DMS53 (cell line): ENCODE results near the gene LY6G5C.

ENCODE experiments used
- DNase-seq: peaks from one replicate; lab custom pipeline; 2025; lab: John Stamatoyannopoulos, UW

LY6G5C gene

DNA sequence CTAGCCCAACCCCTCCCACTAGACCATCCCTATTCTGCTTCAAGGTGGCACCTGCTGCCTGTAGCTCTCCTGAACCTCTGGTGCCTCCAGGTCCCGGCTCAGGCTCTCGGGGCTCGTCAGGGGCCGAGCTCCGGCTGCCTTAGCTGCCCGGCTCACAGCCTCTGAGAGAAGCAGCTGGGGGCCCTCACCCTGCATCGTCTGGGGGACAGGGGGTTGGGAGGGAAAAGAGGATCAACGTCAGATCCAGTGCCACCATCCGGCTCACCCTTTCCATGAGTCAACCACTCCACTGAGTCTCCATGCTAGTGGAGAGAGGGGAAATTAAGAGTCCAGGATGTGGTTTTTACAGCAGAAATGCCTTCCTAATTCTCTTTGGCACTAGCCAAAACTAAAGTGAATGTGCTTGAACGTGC is 41.4 kb downstream of the LY6G5C start:
- DNase-seq: no peak

DNA sequence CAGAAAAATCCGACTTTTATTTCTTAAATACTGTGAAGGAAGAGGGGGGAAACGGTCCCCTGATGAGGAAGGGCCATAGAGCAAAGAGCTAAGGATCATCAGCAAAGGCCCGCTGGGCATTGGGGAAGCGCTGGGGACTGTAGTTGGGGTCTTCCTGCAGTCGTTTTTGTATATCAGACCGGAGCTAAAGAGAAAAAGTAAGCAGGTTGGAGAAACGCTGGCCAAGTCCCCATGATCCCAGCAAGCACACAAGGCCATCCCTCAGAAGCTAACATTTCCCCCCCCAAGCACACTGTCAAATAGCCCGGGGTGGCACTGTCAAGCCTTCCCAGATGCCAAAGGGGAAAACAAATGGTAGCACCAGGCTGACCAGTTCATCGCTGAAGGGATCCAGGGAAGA is 41.8 kb downstream of the LY6G5C start:
- no peak for DNase-seq

DNA sequence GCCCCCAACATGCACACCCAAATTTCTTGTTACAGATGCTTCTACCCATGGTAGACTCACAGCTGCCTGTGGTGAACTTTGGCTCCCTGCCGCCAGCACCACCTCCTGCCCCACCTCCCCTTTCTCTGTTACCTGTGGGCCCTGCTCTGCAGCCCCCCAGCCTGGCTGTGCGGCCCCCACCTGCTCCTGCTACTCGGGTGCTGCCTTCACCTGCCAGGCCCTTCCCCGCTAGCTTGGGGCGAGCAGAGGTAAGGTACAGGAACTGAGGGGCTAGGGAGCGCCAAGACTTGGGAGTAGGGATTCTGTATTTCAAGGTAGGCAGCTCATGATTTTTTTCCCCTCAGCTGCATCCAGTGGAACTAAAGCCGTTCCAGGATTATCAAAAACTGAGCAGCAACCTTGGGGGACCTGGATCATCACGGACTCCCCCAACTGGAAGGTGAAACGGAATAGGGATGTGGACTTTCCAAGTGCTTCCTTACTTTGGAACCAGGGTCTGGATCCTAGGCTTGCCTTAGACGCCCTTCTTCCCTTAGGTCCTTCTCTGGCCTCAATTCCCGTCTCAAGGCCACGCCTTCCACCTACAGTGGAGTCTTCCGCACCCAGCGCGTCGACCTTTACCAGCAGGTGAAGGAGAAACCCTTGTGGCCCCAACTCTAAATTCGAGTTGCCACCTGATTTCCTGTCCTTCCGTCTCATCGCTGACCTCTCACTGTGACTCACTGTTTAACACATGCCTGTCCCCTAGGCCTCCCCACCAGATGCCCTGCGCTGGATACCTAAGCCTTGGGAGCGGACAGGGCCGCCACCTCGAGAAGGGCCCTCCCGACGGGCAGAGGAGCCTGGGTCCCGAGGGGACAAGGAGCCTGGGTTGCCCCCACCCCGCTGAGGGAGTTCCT is 43.9 kb downstream of the LY6G5C start:
- DNase-seq: peak; percentile 35

DNA sequence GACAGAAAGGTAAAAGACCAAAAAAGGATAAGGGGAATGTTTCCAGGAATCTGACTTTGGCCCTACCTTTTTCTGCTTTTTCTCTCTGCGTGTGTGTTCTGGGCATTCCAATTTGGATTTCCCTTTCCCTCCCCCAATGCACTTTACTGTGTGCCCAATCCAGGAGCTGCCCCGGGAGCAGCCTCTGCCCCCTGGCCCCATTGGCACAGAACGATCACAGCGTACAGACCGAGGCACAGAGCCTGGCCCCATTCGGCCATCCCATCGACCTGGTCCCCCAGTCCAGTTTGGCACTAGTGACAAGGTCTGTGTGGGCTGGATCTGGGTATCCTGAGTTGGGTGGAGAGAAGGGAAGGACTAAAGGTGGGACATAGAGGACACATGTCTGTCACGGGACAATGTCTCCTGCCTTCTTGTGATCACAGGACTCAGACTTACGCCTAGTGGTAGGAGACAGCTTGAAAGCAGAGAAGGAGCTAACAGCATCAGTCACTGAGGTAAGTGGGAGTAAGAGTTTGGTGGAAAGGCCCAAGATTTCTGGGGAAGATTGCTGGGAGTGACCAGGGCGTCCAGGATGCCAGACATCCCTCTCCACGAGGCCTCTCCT is 45.8 kb downstream of the LY6G5C start:
- no peak for DNase-seq

DNA sequence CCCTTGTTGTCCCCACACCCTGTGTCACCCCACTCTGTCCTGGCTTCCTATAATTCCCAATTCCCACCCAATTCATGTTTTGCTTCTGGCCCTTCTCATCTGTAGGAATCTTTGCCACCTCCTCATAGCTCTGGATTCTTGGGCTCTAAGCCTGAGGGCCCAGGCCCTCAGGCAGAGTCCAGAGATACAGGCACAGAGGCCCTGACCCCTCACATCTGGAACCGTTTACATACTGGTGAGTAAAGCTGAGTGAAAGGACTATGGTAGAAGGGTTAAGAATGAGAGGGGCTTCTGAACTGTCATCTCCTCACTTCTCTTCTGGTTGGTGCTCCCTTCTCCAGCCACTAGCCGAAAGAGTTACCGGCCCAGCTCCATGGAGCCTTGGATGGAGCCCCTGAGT is 46.7 kb downstream of the LY6G5C start:
- no peak for DNase-seq

DNA sequence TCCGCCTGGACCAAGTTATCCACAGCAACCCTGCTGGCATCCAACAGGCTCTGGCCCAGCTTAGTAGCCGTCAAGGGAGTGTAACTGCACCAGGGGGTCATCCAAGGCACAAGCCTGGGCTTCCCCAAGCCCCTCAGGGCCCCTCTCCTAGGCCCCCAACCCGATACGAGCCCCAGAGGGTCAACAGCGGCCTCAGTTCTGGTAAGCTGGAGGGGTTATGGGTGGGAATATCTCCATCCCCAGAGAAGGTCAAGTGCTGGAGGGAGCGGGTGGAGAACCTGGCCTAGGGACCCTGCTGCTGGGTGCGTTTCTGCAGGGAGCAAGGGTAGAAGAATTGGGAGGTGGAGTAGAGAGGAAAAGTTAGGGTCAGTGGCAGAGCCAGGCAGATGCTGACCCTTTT is 47.4 kb downstream of the LY6G5C start:
- DNase-seq: no peak

DNA sequence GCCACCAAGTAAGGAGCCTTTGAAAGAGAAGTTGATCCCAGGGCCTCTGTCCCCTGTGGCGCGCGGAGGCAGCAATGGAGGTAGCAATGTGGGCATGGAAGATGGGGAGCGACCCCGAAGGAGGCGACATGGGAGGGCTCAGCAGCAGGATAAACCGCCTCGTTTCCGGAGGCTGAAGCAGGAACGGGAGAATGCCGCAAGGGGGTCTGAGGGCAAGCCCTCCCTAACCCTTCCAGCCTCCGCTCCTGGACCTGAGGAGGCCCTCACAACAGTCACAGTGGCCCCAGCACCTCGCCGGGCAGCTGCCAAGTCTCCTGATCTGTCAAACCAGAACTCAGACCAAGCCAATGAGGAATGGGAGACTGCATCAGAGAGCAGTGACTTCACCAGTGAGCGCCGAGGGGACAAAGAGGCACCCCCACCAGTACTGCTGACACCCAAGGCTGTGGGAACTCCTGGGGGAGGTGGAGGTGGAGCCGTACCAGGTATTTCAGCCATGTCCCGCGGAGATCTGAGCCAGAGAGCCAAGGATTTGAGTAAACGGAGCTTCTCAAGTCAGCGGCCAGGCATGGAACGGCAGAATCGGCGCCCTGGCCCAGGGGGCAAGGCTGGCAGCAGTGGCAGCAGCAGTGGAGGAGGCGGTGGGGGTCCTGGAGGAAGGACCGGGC is 48.5 kb downstream of the LY6G5C start:
- DNase-seq: no peak

DNA sequence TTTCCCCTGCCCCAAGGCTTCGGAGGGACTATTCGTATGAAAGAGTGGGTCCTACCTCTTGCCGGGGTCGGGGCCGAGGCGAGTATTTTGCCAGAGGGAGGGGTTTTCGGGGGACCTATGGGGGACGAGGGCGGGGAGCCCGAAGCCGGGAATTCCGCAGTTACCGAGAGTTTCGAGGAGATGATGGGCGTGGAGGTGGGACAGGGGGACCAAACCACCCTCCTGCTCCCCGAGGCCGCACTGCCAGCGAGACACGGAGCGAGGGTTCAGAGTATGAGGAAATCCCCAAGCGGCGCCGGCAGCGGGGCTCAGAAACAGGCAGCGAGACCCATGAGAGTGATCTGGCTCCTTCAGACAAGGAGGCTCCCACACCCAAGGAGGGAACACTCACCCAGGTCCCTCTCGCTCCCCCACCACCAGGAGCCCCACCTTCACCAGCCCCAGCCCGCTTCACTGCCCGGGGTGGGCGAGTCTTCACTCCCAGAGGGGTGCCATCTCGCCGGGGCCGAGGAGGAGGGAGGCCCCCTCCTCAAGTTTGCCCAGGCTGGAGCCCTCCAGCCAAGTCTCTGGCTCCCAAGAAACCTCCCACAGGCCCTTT is 49.1 kb downstream of the LY6G5C start:
- no peak for DNase-seq

DNA sequence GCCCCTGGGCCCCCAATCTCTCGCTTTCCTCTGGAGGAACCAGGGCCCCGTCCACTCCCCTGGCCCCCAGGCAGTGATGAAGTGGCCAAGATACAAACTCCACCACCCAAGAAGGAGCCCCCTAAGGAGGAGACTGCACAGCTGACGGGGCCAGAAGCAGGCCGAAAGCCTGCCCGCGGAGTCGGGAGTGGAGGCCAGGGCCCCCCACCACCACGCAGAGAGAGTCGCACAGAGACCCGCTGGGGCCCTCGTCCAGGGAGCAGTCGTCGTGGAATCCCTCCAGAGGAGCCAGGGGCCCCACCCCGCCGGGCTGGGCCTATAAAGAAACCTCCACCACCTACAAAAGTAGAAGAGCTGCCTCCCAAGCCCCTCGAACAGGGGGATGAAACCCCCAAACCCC is 49.7 kb downstream of the LY6G5C start:
- no peak for DNase-seq

DNA sequence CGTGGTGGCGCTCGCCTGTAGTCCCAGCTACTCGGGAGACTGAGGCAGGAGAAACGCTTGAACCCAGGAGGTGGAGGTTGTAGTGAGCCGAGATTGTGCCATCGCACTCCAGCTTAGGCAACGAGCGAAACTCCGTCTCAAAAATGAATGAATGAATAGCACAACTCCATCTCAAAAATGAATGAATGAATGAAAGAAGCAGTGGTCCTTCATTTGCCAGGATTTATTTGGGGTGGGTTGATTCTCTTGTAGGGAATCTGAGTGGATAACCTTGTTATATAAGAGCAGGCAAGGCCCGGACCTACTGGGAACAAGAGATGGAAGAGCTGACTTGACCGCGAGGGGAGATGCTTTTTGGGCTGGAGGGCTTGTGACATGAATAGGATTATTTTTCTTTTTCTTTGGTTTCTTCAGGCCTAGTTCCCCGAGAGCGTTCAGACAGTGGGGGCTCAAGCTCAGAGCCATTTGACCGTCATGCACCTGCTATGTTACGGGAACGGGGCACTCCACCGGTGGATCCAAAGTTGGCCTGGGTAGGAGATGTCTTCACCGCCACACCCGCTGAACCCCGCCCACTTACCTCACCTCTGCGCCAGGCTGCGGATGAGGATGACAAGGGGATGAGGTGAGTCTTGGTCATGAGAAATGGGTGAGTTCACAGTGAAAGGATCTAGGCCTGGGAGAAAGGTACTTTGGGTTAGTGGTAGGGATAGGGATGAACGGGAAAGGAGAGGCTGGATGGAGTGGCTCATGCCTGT is 50.5 kb downstream of the LY6G5C start:
- DNase-seq: no peak

DNA sequence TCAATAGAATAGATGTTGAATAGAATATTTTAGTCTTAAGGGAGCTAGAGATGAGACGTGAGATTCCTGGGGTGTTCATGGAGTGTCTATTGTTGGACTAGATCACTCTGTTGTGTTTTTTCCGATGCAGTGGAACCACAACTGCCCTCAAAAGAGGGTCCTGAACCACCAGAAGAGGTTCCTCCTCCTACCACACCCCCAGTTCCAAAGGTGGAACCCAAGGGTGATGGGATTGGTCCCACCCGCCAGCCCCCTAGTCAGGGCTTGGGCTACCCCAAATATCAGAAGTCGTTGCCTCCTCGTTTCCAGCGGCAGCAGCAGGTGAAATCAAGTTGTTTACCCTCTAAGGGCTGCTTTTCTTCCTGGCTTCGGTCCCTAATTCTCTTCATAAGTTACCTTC is 51.9 kb downstream of the LY6G5C start:
- no peak for DNase-seq

DNA sequence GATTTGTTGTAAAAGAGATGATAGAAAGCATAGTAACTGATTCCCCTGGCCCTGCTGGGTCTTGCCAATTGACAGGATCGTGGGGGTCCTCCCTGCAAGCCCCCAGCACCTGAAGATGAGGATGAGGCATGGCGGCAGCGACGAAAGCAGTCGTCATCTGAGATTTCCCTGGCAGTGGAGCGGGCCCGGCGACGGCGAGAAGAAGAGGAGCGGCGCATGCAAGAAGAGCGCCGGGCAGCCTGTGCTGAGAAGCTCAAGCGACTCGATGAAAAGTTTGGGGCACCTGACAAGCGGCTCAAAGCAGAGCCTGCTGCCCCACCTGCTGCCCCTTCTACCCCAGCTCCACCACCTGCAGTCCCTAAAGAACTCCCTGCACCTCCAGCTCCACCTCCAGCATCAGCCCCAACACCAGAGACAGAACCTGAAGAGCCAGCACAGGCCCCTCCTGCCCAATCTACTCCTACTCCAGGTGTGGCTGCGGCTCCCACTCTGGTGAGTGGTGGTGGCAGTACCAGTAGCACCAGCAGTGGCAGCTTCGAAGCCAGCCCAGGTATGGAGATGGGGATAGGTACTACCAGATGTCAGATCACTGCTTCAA is 53.1 kb downstream of the LY6G5C start:
- DNase-seq: no peak

DNA sequence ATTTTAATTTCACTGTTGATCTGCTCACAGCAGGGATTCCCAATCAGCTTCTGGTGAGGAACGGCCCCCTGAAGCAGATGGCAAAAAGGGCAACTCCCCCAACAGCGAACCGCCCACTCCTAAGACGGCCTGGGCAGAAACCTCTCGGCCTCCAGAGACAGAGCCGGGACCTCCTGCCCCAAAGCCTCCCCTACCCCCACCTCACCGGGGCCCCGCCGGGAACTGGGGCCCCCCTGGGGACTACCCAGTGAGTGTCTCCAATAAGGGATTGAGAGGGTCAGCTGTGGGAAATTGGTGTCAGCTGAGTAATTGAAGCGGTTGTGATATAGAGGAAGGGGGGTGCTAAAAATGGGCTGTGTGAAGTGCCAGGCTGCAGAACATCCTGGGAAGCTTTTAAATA is 53.9 kb downstream of the LY6G5C start:
- DNase-seq: no peak
